ENCODE data around the gene CLSTN1. TPM values are rescaled to one million over a fixed set of nuclear protein-coding genes. Genes with fewer than 3 reads are reported as not detected.

CLSTN1 gene
- total RNA-seq, 1 donor from 2014 or later: 181 TPM

GRCh38 chr1:9689011-9689706 is 134.6 kb downstream of the CLSTN1 start:
- no peaks in the 10 kb centered on the region for H3K9me3 ChIP-seq (ENCODE audit: insufficient read depth, low read depth, low read length)
- Mint-ChIP-seq H3K4me3 (ENCODE audit: unreplicated experiment) (peak overlapping the region; percentile 84), H3K4me1 (ENCODE audit: low read depth, unreplicated experiment) (peaks cover 11% of the 10 kb centered on the region), H3K9me3 (ENCODE audit: unreplicated experiment) (no peaks in the 10 kb centered on the region), H3K27me3 (ENCODE audit: low read depth, unreplicated experiment) (no peaks in the 10 kb centered on the region), H3K36me3 (ENCODE audit: low read depth, unreplicated experiment) (peaks cover 7% of the 10 kb centered on the region), H3K27ac (ENCODE audit: unreplicated experiment) (peak overlapping the region; percentile 26)
- TF ChIP-seq CTCF (IDR thresholded peaks at IDR 0.05; ENCODE audit: insufficient read depth, low read depth, low read length) (no peak), EZH2 (IDR thresholded peaks at IDR 0.05; ENCODE audit: insufficient read depth, low read length) (no peak)
- H3K4me3 ChIP-seq (ENCODE audit: insufficient read depth, low read depth, low read length): peak overlapping the region; percentile 74
- DNase-seq (ENCODE audit: low read depth) (no peak), FAIRE-seq (no peak)
- H2AFZ ChIP-seq (ENCODE audit: low read depth, low read length): peak overlapping the region; percentile 68
- peaks cover 47% of the 10 kb centered on the region for H3K4me1 ChIP-seq (ENCODE audit: insufficient read depth, low read length)
- peaks cover 2% of the 10 kb centered on the region for H3K36me3 ChIP-seq (ENCODE audit: insufficient read depth, low read length)
- H3K27ac ChIP-seq (ENCODE audit: low read depth, low read length): peak overlapping the region; percentile 37
- peak overlapping the region; percentile 79 for H3K9ac ChIP-seq (ENCODE audit: low read length)
- H3K4me2 ChIP-seq (ENCODE audit: low read length): peak overlapping the region; percentile 99
- no peaks in the 10 kb centered on the region for H3K27me3 ChIP-seq (ENCODE audit: insufficient read depth, low read length)
- peaks cover 21% of the 10 kb centered on the region for H3K79me2 ChIP-seq (ENCODE audit: insufficient read depth, low read length)
- H4K20me1 ChIP-seq (ENCODE audit: insufficient read depth, low read length): peaks cover 20% of the 10 kb centered on the region

- H3K4me1 ChIP-seq (ENCODE audit: insufficient read depth, low read length): peaks cover 47% of the 10 kb centered on the region
- H3K27me3 ChIP-seq (ENCODE audit: insufficient read depth, low read length): no peaks in the 10 kb centered on the region
- TF ChIP-seq EZH2 (IDR thresholded peaks at IDR 0.05; ENCODE audit: insufficient read depth, low read length) (no peak), CTCF (IDR thresholded peaks at IDR 0.05; ENCODE audit: insufficient read depth, low read depth, low read length) (no peak)
- peak overlapping the region; percentile 76 for H3K9ac ChIP-seq (ENCODE audit: low read length)
- peaks cover 16% of the 10 kb centered on the region for H3K79me2 ChIP-seq (ENCODE audit: insufficient read depth, low read length)
- peak overlapping the region; percentile 52 for H3K27ac ChIP-seq (ENCODE audit: low read depth, low read length)
- Mint-ChIP-seq H3K27ac (ENCODE audit: unreplicated experiment) (peak overlapping the region; percentile 26), H3K4me1 (ENCODE audit: low read depth, unreplicated experiment) (peaks cover 11% of the 10 kb centered on the region), H3K9me3 (ENCODE audit: unreplicated experiment) (no peaks in the 10 kb centered on the region), H3K36me3 (ENCODE audit: low read depth, unreplicated experiment) (peaks cover 2% of the 10 kb centered on the region), H3K4me3 (ENCODE audit: unreplicated experiment) (peak overlapping the region; percentile 84), H3K27me3 (ENCODE audit: low read depth, unreplicated experiment) (no peaks in the 10 kb centered on the region)
- no peak for DNase-seq (ENCODE audit: low read depth)
- no peaks in the 10 kb centered on the region for H3K9me3 ChIP-seq (ENCODE audit: insufficient read depth, low read depth, low read length)
- peak overlapping the region; percentile 99 for H3K4me2 ChIP-seq (ENCODE audit: low read length)
- no peaks in the 10 kb centered on the region for H3K36me3 ChIP-seq (ENCODE audit: insufficient read depth, low read length)
- H3K4me3 ChIP-seq (ENCODE audit: insufficient read depth, low read depth, low read length): peak overlapping the region; percentile 74
- H2AFZ ChIP-seq (ENCODE audit: low read depth, low read length): peak overlapping the region; percentile 88
- peaks cover 15% of the 10 kb centered on the region for H4K20me1 ChIP-seq (ENCODE audit: insufficient read depth, low read length)
- no peak for FAIRE-seq
These were observed 135.2 kb downstream of the CLSTN1 start for GRCh38 chr1:9688599-9688998.

Measured in astrocyte (in vitro differentiated cells and primary cell).